HG02943 (cell line): ENCODE results near the gene PRDM15.

Experiments used
- ATAC-seq: cut with Tn5 transposase; IDR thresholded peaks from one replicate; pipeline ENCODE4 v1.9.1; 2021; ENCODE audit warnings: mild to moderate bottlenecking, low read depth, moderate library complexity; ENCODE audit not compliant: unreplicated experiment

The PRDM15 gene

GRCh38 chr21:41879190-41879998 lies at the start of gene PRDM15:
Gene PRDM15, minus strand, starts transcription at chr21:41879344. Its CDS starts 18,981 bp downstream, at chr21:41860363.
- ATAC-seq = peak; percentile 79

GRCh38 chr21:41928621-41929220 lies 49.6 kb upstream of the PRDM15 start:
- no peak for ATAC-seq

GRCh38 chr21:41927727-41928409 lies 48.7 kb upstream of the PRDM15 start:
- no peak for ATAC-seq

DNA sequence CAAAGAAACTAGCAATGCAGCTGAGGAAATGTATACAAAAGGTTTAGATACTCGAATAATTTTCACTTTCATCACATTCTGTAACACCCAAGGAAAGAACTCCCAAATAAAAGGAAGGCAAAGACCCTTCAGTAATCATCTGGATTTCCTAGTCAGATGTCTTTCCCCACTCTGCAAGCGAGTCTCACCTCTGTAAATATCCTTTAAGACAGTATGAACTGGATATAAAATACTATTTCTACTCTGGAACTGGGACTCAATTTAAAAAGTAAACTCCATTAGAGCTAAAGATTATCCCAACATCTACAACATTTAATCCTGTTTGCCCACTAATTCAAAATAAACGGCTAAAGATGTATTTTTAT lies 47.6 kb upstream of the PRDM15 start:
- ATAC-seq = no peak

DNA sequence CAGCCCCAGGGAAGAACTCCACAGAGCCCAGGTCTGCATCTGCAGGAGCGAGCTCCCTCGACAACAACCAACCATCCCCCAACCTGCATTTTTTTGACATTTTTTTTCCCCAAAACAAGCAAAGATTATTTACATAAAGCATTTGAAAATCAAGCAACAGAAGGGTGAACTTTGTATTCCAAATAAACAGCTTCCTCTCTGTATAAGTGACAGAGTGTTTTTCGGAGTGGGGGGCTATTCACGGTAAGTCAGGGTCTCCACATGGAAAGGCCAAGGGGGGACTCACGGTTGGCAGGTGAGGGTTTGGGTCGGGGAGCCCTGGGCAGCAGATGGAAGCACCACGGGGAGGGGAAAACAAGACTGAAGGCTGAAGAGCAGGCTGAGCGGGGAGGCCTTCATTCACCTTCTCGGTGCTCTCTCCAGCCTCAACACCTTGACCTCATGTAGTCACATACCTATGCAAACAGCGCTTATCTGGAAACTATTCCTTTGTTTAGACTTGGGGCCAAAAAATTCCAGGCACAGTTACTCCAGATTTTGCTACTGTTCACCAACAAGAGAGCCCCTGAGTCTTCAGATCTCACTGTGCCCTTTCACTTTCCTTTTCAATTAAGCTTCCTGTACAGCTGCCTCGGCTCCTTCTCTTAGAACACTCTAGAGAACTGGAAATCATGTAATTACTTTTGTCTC lies 47.1 kb upstream of the PRDM15 start:
- ATAC-seq = no peak

DNA sequence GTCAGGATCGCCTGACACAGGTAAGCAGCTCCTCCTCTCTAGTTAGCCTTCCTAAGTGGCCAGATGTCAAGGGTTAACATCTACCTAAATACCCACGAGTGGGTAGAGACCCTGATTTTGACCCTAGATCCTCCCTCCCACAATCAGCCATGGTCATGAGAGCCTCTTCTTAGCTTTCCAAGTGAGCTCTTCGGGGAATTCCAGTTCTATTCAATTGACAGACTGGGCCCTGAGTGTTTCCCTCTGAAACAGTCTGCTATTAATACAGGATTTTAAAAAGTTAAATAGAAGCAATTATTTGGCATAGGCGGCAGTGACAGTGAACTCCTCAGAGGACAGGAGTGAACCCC lies 46.6 kb upstream of the PRDM15 start:
- no peak for ATAC-seq

DNA sequence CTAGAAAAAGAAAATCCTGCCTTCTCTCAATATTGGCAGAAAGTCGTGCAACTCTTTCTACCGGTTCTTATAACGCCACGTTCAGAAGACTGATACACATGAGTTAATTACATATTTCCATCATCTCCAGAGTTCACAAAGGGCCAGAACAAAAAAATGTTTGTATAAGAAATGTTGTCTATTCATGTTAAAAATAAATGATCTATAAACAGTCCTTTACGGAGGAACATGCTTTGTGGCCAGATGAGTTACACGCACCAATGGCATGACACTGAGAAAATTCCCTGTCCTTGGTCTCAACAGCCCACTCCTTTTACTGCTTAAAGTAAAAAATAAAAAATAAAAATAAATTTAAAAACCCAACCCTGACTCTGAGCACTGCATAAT lies 45.2 kb upstream of the PRDM15 start:
- ATAC-seq = no peak

DNA sequence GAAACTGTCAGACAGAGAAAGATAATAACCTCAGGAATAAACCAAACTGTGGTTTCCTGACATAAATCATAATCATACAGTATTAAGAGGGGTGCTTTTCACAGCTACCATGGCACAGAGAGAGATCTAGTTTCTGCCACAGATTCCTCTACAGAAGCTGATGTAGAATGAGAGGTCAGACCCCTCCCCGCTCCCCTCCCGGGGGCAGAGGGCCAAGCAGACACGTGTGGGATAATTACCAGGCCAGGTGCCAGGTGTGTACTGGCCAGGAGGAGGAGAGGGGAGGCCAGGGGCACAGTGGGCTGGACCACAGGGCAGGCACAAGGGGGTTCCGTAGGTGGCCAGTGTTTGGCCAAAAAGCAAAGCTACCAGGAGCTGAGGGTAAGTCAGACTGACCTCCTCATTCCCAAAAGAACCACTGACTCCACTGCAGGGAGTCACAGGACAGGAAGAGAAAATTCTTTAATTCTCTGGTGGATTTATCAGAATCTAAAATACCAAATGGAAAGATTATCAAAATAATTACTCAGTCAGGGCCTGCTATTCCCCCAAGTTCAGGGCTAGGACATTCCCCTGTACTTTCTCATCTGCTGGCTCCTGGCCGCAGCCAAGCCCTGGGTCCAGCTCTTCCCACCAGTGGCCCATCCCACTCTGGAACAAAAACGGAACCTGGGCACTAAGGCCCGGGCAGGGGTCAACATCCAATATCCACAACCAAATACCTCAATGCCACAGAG lies 44.7 kb upstream of the PRDM15 start:
- ATAC-seq = no peak

- ATAC-seq = no peak
Observed at GRCh38 chr21:41923186-41923585, 44.0 kb upstream of the PRDM15 start.

DNA sequence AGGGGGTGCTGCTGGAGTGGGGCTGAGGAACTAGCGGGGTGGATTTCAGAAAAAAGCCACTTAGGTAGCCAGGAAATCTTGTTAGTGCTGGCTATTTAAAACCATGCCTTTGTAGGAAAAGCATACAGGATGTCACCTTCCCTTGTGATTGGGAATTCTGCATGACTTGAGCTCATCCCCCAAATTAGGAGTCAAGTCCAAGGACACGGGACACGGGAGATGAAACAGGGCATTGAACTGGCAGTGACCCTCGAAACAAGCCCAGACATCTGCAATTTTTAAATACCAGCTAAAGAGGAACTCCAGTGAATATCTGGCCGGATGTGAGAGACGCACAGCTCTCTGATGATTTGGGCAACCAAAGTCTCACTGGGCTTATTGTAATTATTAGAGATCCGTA lies 41.9 kb upstream of the PRDM15 start:
- ATAC-seq = no peak

DNA sequence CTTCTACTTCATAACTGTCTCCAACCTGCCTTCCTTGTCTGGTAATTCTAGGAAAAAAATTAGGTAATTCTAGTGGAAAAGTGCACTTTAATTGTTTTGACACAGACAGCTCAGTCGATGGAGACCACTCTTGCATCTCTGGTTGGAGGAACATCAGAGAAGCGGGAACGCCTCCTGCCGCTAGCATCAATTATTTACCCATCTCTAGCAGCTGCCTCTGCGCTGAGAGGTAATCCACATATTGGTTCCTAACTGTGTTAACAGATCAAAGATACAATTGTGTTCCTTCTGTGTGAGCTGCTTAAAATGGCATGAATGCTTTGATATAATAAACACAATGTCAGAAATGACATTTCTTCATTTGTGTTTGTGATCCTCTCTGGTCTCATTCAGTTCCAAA lies 41.3 kb upstream of the PRDM15 start:
- ATAC-seq = no peak

- ATAC-seq = no peak
Observed at GRCh38 chr21:41919666-41920398, 40.7 kb upstream of the PRDM15 start.

DNA sequence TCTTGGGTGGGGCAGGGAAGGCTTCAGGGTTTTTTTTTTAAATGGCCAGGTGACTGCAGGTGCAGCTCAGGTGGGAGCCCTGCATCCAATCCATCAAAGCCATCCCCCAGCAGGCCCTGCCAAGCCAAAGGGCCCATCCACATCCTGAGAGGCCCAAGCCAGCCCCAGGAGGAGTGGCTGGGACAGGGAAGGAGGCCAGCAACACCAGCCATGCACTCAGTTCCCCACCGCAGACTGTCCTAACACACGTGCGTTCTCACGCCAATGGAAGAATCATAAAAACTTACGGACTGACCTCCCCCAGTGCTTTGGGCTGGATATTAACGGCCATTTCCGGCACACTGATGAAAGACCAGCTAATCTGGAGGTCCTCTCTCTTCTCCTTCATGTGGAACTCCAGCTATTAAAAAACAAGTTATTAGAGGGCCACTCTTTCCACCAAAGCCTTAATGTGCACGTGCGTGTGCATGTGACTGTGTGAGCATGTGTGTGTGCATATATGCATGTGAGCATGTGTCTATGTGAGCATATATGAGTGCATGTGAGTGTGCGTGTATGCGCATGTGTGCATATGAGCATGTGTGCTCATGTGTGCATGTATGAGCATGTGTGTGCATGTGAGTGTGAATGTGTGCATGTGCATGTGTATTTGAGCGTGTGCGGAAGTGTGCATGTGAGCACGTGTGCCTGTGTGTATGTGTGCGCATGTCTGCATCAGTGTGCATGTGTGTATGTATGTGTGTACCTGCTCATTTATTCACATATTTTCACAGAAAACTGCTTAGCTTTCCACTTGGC lies 39.6 kb upstream of the PRDM15 start:
- no peak for ATAC-seq

GRCh38 chr21:41917531-41917930 lies 38.4 kb upstream of the PRDM15 start:
- ATAC-seq = no peak

- no peak for ATAC-seq
Observed at GRCh38 chr21:41916888-41917433, 37.8 kb upstream of the PRDM15 start.

GRCh38 chr21:41914965-41915364 lies 35.8 kb upstream of the PRDM15 start:
- ATAC-seq = no peak

DNA sequence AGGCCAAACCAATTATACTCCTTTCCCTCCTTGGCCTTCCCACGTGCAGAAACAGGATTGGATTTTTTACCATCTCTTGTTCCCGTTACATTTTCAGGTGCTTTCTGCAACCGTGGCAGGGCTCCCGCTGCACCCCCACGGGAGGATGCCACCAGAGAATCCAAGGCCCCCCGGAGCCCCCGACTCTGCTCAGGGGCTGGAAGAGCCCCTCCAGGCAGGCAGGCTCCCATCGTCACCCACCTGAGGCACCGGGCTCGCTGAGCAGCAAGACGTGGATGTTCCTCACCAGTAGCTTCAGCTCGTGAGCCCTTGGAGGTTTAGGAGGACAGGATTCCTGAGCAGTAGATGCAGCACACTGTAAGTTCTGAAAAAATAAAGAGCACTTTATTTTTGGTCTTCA lies 35.2 kb upstream of the PRDM15 start:
- ATAC-seq = no peak

- ATAC-seq = no peak
Observed at GRCh38 chr21:41913230-41913629, 34.1 kb upstream of the PRDM15 start.

DNA sequence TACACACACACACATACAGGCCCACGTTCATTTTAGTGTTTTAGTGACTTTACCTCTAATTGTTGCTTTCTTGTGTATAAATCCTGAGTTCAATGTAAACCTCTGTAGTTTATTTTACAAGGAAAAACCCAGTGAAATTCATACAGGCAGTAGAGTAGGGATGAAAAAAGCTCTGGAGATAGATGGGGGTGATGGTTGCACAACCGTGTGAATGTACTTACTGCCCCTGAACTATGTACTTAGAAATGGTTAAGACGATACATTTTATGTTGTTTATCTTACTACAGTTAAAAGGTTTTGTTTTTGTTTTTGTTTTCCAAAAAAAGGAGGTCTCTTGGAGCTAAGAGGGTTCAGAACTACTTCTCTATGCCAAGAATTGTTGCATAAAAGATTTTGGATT lies 29.7 kb upstream of the PRDM15 start:
- ATAC-seq = no peak
